SIG-M5 (cell line): ENCODE data around the gene MAPRE3.

ENCODE experiments used
- DNase-seq: peaks from one replicate; lab custom pipeline; 2025; lab: John Stamatoyannopoulos, UW

Gene MAPRE3

DNA sequence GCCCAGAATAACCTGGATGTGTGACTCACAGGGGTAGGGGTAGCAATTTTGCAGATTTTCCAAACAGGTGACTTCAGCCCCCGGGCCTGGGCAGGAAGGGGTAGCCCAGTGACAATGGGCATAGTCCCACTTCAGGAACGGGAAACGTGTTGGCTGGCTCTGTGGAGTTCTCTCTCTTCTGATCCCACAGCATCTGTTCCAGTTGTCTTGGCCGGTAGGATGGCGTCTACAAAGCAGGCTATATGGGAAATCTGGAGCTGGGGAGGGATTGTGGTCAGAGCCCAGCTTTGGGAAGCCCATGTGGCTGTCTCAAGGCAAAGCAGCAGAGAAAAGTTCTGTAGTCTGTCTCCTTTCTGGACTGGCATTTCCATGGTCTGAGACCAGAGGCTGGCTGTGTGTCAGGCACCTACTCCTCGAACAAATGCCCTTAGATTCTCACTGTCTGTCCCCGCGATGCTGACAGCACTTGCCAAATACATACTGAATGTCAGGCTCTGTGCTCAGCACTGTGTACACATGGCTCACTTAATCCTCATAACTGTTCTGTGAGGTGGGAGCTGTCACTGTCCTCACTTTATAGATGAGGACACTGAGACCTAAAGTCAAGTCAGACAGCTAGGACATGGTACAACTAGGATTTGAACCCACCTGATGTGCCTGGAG, 44.5 kb downstream of the MAPRE3 start:
- DNase-seq: no peak

GRCh38 chr2:27016801-27017325, 46.4 kb downstream of the MAPRE3 start:
- no peak for DNase-seq

DNA sequence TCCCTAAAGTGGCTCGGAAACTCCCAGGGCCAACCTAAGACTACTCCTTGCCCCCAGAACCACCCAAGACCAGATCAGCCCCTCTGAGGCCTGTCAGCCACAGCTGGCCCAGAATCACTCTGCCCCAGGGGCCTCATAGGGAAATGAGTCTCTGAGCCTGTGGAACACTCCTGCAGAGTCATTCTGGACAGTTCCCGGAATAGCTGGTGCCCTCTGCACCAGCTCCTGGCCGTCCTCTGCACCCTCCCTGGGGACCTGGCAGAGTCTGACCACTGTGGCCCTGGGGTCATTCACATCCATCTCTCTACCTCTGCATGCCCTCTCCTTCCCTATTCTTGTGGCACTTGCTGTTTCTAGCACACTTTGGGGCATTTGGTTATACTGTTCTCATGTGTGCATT, 47.7 kb downstream of the MAPRE3 start:
- DNase-seq: no peak

DNA sequence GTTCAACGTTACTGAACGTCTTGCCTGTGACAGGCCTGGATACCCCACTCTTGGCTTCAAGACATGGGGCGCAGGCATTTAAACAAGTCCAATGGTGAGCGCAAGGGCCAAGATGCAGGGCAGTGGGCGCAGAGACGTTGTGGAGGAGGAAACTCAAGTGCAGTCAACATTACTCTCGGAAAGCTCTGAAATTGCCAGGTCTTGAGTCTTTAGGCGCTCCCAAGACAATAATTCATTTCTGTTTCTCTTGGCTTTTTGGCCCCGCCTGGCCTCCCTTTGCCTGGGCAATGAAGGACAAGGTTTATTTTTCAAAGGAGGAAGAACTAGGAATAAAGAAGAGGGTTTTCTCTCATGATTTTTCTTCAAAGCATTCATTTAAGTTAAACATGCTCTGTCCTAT, 49.0 kb downstream of the MAPRE3 start:
- no peak for DNase-seq

DNA sequence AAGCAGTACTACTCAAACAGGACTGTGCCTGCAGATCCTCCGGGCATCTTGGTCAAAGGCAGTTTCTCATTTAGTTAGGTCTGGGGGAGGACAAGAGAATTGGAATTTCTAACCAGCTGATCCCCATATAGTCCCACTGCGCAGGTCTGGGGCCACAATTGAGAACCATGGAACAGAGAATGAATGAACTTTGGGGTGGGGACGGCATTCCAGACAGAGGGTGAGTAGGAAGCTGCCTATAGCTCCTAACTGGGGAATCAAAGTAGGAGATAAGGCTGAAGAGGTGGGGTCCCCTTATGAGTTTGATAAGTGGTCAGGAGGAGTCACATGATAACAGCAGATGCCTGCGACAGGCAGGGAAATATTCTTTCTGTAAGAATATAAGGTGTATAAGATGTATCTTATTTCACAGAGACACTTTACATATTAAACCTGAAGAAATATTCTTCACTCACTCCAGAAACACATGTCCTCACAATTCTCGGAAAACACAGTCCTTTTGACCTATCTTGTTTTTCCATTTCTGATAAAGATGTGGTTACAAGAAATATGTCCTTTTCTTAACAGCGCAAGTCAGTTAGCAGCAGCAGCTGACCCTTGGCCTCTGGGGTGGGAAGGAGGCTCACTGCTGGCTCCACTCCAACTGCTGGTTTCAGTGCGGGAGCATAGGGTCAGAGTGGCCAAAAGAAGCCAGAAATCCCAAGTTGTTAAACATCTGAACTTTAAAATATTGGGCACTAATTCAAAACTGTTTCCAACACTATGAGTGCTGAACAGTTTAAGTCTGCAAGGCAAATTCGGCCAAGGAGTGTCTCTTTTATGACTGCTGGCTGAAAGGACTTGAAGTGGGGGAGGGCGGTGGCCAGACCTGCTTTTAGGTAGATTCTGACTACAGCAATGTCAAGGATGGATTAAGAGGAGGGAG, 49.8 kb downstream of the MAPRE3 start:
- DNase-seq: no peak

GRCh38 chr2:27021253-27022049, 51.0 kb downstream of the MAPRE3 start:
- DNase-seq: no peak

DNA sequence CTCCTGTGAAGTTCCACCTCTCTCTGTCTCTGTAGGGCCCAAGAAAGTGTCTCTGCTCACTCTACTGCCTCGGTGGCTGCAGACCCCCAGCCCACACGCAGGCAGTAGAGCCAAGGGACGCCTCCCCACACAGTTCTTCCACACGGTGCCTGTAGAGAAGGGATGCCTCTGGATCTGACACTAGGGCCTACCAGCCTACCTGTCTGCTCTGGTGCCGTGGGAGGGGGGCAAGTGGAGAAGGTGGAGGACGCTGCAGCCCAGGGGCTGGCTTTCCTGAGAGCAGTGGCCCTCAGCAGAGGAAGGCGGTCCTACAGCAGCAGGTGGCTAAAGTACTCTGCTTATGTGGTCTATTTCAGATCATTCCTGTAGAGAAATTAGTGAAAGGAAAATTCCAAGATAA, 53.3 kb downstream of the MAPRE3 start:
- DNase-seq: no peak

GRCh38 chr2:27024188-27024587, 53.8 kb downstream of the MAPRE3 start:
- DNase-seq: no peak

GRCh38 chr2:27024812-27025211, 54.4 kb downstream of the MAPRE3 start:
- DNase-seq: no peak

DNA sequence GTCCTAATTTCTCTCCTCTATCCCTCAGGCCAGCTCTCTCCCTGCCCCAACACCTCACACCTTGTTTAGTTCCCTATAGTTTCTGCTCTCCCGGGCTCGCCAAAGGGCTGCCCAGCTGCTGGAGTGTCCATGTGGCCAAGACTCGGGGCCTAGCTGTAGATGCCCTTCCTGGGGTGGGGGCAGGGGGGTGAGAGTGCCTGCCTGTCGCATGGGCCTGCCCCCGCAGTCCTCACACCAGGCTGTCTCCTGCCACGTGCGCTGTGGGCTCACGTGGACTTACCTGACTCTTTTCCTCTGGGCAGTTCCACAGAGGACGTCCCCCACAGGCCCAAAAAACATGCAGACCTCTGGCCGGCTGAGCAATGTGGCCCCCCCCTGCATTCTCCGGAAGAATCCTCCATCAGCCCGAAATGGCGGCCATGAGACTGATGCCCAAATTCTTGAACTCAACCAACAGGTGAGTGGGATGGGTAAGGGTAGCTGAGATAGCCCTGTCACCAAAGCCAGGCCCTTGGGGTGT, 54.9 kb downstream of the MAPRE3 start:
- DNase-seq: no peak

DNA sequence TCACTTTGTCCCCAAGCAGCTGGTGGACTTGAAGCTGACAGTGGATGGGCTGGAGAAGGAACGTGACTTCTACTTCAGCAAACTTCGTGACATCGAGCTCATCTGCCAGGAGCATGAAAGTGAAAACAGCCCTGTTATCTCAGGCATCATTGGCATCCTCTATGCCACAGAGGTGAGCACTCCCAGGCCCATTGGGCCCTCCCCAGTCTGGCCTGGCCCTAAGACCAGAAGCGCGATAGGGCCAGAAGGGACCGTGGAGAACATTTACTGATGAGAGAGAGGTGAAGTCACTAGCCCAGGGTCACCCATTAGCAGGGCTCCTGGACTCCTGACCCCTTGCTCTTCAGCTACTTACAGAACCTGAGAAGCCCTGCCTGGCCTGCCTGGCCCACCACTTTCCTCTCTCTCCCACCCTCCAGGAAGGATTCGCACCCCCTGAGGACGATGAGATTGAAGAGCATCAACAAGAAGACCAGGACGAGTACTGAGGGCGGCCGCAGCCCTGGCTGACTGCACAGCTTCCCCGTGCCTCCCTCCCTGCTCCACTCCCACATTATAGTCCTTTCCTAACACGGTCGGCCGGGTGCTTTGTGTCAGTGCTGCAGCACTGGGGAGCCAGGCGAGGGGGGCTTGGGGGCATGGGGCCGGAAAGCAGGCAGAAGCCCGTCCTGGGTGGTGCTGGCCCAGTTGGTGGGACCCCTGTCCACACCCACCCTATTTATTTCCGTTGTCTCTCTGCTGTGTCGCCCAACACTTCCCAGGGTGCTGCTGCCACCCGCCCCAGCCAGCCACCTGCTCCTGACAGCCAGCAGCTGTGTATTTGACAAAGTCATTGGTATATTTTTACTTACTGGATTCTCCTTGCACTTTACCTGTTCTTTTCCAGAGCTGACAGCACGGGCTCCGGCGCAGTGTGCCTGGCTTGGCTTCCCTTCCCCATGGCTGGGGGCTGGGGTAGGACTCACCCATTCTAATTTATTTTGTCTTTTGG, 55.7 kb downstream of the MAPRE3 start:
- DNase-seq: no peak

DNA sequence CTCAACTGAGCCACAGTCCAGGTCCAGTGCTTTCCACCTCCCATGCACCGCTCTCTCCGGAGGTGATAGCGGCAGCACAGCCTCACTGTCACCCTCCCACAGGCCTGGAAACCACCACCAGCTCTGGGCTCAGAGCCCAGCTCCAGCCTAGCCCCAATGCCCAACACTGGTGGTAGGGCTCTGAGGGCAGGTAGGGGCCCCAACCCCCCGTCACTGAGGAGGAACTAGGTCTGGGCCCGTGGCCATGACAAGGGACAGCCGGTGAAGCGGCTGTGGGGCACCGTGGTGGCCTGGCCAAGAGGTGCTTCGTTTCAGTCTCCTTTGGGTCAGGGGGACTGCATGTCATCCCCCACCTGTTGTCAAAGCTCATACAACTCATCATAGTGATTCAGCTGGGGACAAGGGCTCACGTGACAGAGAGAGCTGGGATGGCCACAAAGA, 56.8 kb downstream of the MAPRE3 start:
- DNase-seq: no peak

DNA sequence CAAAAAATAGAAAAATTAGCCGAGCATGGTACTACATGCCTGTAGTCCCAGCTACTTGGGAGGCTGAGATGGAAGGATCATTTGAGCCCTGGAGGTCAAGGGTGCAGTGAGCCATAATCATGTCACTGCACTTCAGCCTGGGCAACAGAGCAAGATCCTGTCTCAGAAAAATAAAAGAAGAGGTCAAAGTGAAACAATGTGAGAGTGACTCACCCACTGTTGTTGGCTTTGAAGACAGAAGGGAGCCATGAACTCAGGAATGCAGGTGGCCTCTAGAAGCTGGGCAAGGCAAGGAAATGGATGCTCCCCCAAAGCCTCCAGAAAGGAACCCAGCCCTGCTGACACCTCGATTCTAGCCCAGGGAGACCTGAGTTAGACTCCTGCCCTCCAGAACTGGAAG, 58.6 kb downstream of the MAPRE3 start:
- DNase-seq: no peak

DNA sequence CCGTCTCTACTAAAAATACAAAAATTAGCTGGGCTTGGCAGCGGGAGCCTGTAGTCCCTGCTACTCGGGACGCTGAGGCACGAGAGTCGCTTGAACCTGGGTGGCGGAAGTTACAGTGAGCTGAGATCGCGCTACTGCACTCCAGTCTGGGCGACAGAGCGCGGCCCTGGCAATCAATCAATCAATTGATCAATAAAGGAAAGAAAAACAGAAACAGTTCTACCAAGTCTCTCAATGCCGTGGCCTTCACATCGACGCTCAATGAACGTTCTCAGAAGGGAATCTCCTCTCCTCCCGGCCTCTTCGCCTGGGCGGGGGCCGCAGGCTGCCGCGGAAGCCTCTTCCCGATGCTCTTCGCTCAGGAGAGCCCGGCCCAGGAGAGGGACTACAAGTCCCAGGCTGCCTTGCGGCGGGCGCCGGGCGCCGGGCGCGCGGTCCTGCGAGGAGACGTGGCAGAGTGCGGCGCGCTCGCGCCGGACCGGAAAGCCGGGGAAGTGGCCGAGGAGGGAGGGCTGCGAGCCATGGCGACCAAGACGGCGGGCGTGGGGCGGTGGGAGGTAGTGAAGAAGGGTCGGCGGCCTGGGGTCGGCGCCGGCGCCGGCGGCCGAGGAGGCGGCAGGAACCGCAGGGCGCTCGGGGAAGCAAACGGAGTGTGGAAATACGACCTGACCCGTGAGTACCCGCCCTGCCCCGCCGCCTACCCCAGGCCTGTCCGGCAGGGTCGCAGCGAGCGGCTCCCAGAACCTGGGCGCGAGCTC, 62.2 kb downstream of the MAPRE3 start, which contains the start of gene TMEM214:
Gene TMEM214, plus strand, starts transcription at position 471 of the 758 bp plus-strand sequence. Its CDS starts 51 bp downstream, at position 522.
- no peak for DNase-seq

DNA sequence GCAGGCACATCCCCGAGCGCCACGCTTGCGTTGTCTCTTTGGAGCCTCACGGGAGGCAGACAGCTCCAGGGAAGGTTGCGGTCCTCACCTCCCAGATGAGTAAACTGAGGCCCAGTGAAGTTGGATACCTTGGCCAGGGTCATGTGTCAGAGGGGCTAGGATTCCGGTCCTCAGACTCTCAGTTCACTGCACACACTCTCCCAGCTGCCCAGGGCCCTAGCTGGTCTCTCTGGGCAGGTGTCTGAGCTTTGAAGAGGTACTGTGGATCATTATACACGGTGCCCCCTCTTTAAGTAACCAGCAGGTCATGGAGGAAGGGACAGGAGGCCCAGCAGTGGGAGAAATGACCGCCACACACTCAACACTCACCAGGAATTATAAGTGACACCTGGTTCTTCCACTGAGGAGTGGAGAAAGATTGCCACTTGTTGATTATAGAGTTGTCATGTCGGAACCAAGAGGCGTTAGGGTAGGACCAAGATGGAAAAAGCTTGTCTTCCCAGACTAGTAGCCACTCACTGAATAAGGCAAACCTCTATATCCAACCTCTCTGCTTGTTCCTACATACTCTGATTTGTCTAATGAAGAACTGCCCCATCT, 62.9 kb downstream of the MAPRE3 start:
- no peak for DNase-seq

DNA sequence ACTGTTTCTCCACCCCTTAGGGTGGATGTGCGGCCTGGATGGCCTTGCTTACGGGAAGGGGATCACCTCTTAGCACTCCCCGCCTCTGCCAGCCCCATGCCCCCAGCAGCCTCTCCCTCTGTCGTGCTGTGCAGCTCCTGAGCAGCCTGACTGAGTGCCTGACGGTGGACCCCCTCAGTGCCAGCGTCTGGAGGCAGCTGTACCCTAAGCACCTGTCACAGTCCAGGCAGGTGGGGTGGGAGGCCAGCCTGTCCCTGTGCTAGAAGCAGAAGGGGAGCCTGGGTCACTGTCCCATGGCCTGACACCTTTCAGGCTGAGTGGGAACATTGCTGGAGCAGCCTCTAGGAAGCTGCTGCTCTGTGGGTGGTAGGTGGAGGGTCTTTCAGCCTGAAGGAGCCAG, 67.6 kb downstream of the MAPRE3 start:
- DNase-seq: no peak

DNA sequence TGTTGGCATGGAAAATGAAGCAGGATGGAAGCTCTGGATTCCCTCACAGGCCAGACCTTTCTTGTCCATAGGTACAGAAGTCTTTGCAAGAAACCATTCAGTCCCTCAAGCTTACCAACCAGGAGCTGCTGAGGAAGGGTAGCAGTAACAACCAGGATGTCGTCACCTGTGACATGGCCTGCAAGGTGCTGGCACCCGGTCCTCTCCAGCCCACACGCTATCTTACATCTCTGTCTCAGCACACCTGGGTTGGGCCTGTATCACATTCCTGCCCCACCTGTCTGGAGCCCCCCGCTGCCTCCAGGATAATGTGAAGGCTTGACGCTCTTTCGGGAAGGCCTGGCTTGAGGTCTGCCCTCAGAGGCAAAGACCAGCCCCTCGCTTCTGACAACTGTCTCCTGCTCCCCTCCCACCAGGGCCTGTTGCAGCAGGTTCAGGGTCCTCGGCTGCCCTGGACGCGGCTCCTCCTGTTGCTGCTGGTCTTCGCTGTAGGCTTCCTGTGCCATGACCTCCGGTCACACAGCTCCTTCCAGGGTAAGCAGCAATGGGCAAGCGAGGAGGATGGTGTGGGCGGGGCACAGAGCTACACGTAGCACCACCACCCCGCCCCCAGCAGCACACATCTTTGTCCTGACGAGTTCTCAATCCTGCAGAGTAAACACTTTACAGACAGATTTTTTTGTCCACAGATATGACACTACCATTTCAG, 68.3 kb downstream of the MAPRE3 start:
- DNase-seq: no peak

DNA sequence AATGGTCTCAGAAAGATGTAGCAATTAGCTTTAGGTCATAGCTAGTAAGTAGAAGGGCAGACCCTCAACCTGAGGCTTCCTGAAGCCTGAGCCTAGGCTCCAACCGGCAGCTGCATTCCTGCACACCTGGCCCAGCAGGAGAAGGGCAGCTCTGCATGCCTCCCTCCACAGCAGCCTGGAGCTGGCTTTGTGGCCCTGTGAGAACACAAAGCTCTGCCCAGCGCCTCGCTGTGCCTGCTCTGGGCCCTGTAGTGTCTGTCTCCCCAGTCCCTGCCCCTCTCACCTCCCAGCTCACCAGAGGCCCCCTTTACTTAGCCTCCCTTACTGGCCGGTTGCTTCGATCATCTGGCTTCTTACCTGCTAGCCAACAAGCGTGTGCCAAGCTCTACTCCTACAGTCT, 69.0 kb downstream of the MAPRE3 start:
- DNase-seq: no peak

- DNase-seq: no peak
Observed at GRCh38 chr2:27039871-27040270, 69.4 kb downstream of the MAPRE3 start.
